Measurements from ENCODE around the gene TMEM243. TPM values are rescaled to one million over a fixed set of nuclear protein-coding genes. Genes with fewer than 3 reads are reported as not detected.

TMEM243 gene
- total and polyA plus RNA-seq, 10 of the 15 experiments (the other 5 are each of a cell fraction or from before 2014, with no cell fraction given), result 47.8 to 170 (median 77.9) TPM

DNA sequence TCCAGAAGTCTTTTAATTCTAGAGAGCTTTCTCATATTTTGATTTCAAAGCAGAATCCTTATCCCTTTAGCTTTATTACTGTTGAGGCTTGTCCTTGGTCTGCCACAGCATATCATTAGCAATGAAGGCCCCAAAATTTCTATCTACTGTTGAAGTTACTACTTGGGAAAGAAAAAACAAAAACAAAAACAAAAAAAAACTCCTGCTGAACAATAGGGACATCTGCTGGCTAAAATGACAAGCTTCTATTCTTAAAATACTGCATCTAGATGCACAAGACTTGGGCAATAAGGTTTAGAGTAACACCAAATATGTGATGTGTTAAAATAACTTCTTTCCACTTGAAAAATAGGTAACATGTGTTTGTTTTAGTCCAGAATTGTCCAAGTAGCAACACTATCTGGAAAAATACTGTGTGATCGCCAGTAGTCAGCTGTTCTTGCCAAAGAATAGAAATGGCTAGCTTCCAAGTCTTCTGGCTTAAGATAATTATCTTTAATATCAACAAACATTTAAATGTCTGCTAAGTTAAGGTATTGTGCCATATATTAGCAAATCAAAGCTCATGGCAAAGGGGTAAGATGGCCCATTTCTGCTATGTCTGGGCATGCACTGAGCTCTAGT, 71.1 kb downstream of the TMEM243 start:
- ChIA-PET SMC1A (ENCODE audit: uncharacterized antibody, unreplicated experiment) (interaction anchor here (0.6 to 4.2 kb wide), 21 partner anchors 11 to 359 kb away, joined by 3 to 32 read pairs (median 5); no protein-coding TSS in a partner anchor), POLR2A (interaction anchor here (2.4 kb wide), 1 partner anchor 72 kb away, joined by 5 read pairs; no protein-coding TSS in a partner anchor), RAD21 (ENCODE audit: unreplicated experiment) (interaction anchor here (0.8 to 1.7 kb wide), 11 partner anchors 10 to 267 kb away, joined by 3 to 11 read pairs (median 4); no protein-coding TSS in a partner anchor), CTCF (interaction anchor here (0.7 to 3.3 kb wide), 29 partner anchors 9 to 236 kb away, joined by 3 to 42 read pairs (median 4); partner anchors contain the start of gene ELAPOR2)
- H2AFZ ChIP-seq (ENCODE audit: control insufficient read depth, low read depth, low read length), result no peak overlapping the region
- H3K27me3 ChIP-seq (replicated peaks in 1 of 2; ENCODE audit: control insufficient read depth in 2 of 2, insufficient read depth in 2 of 2, low read length in 1 of 2), result no peaks in the 10 kb centered on the region
- no peak overlapping the region for H3K9ac ChIP-seq (ENCODE audit: control insufficient read depth, insufficient read depth, low read length)
- H3K4me2 ChIP-seq (ENCODE audit: control insufficient read depth, insufficient read depth), result no peak overlapping the region
- ATAC-seq, result no peak
- H3K4me3 ChIP-seq, result no peak overlapping the region
- FAIRE-seq, result peak; percentile 13
- H3K27ac ChIP-seq (ENCODE audit: control insufficient read depth, insufficient read depth), result no peak overlapping the region
- BruUV-seq (replicated peaks), result no TSS peak
- no peaks in the 10 kb centered on the region for H4K20me1 ChIP-seq (ENCODE audit: control insufficient read depth, insufficient read depth)
- intact Hi-C loops (cut with micrococcal nuclease; ENCODE audit: unreplicated experiment) (loop anchor here (1.0 kb wide), 2 partner anchors 209 to 222 kb away; no protein-coding TSS in a partner anchor), in situ Hi-C loops (cut with MboI) (loop anchor here (5.0 kb wide), 2 partner anchors 91 to 211 kb away; partner anchors contain the start of gene ELAPOR2)
- no peaks in the 10 kb centered on the region for H3K36me3 ChIP-seq (ENCODE audit: control insufficient read depth in 2 of 2, insufficient read depth in 2 of 2, low read length in 1 of 2)
- no peaks in the 10 kb centered on the region for H3K9me3 ChIP-seq (replicated peaks; ENCODE audit: control insufficient read depth, insufficient read depth, low read length)
- peaks cover 19% of the 10 kb centered on the region for H3K79me2 ChIP-seq (ENCODE audit: control insufficient read depth, insufficient read depth, low read length)
- peaks cover 16% of the 10 kb centered on the region for H3K4me1 ChIP-seq (ENCODE audit: control insufficient read depth, insufficient read depth, low read length)
- TF ChIP-seq HDGF (IDR thresholded peaks at IDR 0.05), result no peak
- TF ChIP-seq NBN (IDR thresholded peaks at IDR 0.05), result no peak
- TF ChIP-seq, protein P1, sequence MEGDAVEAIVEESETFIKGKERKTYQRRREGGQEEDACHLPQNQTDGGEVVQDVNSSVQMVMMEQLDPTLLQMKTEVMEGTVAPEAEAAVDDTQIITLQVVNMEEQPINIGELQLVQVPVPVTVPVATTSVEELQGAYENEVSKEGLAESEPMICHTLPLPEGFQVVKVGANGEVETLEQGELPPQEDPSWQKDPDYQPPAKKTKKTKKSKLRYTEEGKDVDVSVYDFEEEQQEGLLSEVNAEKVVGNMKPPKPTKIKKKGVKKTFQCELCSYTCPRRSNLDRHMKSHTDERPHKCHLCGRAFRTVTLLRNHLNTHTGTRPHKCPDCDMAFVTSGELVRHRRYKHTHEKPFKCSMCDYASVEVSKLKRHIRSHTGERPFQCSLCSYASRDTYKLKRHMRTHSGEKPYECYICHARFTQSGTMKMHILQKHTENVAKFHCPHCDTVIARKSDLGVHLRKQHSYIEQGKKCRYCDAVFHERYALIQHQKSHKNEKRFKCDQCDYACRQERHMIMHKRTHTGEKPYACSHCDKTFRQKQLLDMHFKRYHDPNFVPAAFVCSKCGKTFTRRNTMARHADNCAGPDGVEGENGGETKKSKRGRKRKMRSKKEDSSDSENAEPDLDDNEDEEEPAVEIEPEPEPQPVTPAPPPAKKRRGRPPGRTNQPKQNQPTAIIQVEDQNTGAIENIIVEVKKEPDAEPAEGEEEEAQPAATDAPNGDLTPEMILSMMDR (IDR thresholded peaks at IDR 0.05 in 2 of 3, conservative IDR thresholded peaks at IDR 0.05 in 1 of 3; ENCODE audit: control insufficient read depth in 2 of 3, extremely low read depth in 1 of 3, insufficient read depth in 1 of 3, low read depth in 3 of 3, low read length in 3 of 3), result peak; percentile 52 to 68 (median 66)
- TF ChIP-seq RAD21 (IDR thresholded peaks at IDR 0.05; ENCODE audit: insufficient read depth, low read depth, low read length), result peak; percentile 96
- TF ChIP-seq ZNF384 (IDR thresholded peaks at IDR 0.05; ENCODE audit: borderline replicate concordance, low read depth, low read length), result 0 out of 2 replicates have a peak, but pooled peaks have one; percentile 25
- no peak for TF ChIP-seq NFXL1 (IDR thresholded peaks at IDR 0.05; ENCODE audit: borderline replicate concordance)
- TF ChIP-seq, protein P2, sequence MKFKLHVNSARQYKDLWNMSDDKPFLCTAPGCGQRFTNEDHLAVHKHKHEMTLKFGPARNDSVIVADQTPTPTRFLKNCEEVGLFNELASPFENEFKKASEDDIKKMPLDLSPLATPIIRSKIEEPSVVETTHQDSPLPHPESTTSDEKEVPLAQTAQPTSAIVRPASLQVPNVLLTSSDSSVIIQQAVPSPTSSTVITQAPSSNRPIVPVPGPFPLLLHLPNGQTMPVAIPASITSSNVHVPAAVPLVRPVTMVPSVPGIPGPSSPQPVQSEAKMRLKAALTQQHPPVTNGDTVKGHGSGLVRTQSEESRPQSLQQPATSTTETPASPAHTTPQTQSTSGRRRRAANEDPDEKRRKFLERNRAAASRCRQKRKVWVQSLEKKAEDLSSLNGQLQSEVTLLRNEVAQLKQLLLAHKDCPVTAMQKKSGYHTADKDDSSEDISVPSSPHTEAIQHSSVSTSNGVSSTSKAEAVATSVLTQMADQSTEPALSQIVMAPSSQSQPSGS (IDR thresholded peaks at IDR 0.05; ENCODE audit: low read length), result no peak
- TF ChIP-seq SMC3 (IDR thresholded peaks at IDR 0.05; ENCODE audit: borderline replicate concordance, low read length), result peak; percentile 85
- WGBS (ENCODE audit: insufficient coverage, insufficient replicate concordance, low lambda C conversion rate, missing lambda C conversion rate), result 100% methylated on average over 1 of the region's 1 CpG
- no peak for DNase-seq (ENCODE audit: low read depth, low spot score)

Measured in GM12878 (cell line).